GM21447 (cell line): ENCODE results near the gene SYT5.
"Not testable (repeated sequence)": the region's sequence is repeated elsewhere in the genome, so short reads cannot be mapped to it uniquely, and the experiment has no call there.

Experiments used
- ATAC-seq: cut with Tn5 transposase; IDR thresholded peaks from one replicate; pipeline ENCODE4 v1.9.1; 2021; ENCODE audit not compliant: unreplicated experiment

Gene SYT5

GRCh38 chr19:55172318-55172717 lies 7.8 kb downstream of the SYT5 start:
- not testable (repeated sequence) for ATAC-seq

GRCh38 chr19:55171440-55171839 lies 8.6 kb downstream of the SYT5 start:
- ATAC-seq: no peak

DNA sequence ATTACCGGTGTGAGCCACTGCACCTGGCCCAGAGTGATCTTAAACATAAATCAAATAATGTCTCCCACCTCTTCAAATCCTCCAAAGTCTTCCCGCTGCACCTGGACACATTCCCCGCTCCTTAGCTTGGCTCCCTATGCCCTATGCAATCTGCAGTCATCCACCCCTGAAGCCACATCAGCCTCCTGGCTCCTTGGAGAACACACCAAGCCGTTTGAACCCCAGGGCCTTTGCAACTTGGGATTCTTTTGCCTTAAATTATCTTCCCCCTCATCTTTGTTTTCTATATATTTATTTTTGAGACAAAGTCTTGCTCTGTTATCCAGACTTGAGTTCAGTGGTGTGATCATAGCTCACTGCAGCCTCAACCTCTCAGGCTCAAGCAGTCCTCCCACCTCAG lies 11.0 kb downstream of the SYT5 start:
- no peak for ATAC-seq

DNA sequence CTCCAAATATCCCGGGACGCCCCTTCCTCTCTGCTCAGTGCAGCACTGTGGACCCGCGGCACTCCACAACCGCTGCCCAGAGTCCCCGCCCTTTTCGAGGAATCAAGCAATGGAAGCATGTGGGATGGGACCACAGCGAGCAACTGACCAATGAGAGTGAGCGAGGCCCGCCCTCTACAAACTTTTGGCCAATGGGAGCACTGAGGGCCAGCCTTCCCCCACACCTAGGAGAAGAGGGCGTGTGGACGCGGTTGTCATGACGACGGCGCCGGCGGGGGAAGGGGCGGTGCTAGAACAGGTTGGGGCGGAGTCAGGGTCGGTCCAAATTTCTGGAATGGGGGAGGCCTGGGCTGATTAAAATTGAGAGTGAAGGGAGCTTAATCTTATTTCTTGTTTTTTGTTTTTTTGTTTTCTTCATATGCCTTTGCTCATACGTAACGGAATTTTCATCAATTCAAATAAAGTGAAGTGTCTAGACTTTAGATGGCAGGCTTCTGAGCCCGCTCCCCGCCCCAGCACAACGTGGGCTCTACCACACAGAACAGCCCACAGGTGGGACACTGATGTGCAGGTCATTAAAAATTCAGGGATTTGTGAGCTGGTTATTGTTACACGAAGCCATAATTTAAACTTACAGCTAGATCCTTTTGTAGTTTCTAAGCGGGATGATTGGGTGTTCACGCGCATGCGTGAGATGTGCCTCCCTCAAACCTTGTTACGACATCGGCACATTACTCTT lies 13.4 kb downstream of the SYT5 start, which contains the start of gene DNAAF3:
Gene DNAAF3 (minus strand): TSS at position 84 of the 739 bp plus-strand sequence. CDS start 200 bp downstream, outside the sequence.
- peak; percentile 93 for ATAC-seq

DNA sequence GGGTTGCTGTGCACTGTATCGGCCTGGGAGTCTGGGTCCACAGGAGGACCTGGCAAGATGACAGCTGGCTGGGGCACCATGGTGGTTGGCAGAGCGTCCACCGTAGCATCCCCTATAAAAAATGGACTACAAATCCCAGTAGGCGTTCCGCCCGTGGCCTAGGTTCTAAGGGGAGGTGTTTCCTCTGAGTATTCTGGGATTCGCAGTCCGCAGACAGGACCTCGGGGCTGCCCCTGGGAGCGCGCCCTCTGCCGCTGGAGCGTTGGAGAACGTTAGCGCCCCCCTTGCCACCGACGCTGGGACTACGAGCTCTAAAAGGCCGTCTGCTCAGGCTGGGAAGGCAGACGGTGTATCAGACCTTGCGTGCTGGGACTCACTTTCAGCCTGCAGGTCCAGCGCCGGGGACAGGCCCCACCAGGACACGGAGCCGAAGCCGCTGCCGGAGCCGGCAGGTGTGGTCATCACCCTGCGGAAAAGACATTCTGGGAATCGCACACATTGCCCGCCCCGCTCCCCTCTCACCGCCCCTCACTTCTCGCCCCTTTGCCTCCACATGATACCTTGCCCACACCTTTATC lies 14.0 kb downstream of the SYT5 start:
- peak; percentile 19 for ATAC-seq

DNA sequence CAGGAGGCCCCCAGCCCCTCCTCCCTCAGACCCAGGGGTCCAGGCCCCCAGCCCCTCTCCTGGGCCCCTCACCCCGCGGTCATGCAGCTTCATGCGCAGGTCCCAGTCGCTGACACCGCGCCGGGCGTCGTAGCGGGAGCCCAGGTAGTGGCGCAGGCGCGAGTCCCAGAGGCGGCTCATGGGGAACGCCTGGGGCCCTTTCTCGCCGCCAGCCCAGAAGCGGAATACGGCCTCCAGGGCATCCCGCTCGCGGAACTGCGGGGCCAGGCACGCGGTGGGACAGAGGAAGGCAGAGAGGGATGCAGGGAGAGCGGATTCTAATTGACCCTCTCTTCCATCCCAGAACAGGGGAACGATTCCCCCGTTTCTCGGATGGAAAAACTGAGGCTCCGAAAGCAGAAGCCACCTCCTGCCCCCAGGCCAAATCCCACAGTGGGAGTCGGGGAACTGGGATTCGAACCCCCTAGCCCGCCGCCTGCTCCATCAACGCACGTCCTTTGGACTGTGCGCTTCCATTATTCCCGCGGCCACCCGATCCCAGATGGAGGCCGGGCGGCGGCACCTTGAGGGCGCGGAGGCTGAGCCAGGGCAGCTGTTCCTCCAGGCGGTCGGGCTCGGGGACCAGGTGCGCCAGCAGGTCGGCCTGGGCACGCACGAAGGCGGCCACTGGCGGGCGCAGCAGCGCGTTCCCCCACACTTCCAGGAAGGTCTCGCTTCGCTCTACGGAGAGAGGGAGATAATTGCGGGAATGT lies 18.3 kb downstream of the SYT5 start:
- ATAC-seq: no peak

GRCh38 chr19:55160986-55161365 lies 19.1 kb downstream of the SYT5 start:
- ATAC-seq: no peak

GRCh38 chr19:55160128-55160985 lies 19.7 kb downstream of the SYT5 start:
- no peak for ATAC-seq

GRCh38 chr19:55158848-55159749 lies 21.0 kb downstream of the SYT5 start:
- no peak for ATAC-seq

DNA sequence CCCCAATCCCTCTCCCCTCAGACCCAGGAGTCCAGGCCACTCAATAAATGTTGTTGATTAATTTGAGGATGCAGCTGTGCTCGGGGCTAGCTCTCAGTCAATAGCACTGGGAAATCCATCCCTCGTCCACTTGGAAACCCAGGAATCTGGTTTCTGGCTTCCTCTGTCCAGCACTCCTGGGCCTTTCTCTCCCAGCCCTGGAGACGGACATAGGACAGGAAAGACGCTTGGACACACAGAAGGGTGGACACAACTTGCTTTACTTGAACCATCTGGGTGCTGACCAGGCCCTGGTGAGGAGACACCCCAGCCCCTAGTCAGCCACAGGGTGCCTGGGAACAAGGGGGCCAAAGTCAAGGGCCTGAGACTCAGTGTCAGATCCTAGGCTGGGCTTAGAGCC lies 21.7 kb downstream of the SYT5 start:
- ATAC-seq: no peak

GRCh38 chr19:55157064-55157908 lies 22.8 kb downstream of the SYT5 start, which contains the start of gene TNNI3:
TSS of gene TNNI3 (minus strand) at chr19:55157732. CDS start at chr19:55157589, 143 bp downstream.
- ATAC-seq: no peak

DNA sequence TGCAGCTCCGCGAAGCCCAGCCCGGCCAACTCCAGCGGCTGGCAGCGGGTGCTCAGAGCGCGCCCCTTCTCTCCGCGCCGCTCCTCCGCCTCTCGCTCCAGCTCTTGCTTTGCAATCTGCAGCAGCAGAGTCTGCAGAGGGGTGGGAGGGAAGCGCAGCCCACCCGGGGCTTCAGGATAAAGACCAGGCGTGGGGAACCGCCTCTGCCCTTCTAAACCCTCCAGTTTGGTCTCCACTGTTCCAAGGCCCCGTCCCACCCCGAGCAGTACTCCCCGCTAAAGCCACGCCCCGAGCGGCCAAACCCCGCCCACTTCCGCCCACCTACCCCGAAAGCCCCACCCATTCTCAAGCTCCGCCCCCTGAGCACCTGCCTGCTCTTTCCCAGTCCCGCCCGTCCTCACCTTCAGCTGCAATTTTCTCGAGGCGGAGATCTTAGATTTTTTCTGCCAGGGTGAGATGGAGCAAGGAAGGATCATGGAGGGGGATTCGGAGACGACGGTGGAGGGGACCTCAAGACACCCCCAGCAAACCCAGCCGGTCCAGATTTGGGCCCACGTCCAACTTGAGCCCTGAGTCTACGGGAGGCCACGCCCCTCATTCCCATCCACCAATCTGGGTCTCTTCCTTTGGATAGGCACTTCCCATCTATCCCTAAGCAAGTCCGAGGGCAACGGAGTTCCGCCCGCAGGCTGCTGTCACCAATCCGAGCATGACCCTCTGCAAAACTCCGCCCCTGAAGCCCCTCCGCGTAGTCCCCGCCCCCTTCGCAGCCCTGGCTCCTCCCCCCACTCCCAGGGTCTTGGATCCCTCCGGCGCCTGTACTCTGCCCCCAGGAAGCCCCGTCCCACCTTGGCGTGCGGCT lies 23.7 kb downstream of the SYT5 start:
- ATAC-seq: no peak

DNA sequence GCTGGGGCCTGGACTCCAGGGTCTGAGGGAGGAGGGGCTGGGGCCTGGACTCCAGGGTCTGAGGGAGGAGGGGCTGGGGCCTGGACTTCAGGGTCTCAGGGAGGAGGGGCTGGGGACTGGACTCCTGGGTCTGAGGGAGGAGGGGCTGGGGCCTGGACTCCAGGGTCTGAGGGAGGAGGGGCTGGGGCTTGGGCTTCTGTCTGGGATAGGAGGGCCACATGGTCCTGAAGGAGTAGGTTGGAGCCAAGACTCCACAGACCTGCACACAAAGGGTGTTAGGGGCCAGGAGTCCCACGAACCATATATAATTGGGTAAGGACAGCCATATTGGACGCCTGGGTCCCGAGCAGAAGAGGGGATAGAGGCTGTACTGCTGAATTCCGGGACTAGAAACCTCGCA lies 24.3 kb downstream of the SYT5 start:
- not testable (repeated sequence) for ATAC-seq

- no peak for ATAC-seq
These were observed 26.3 kb downstream of the SYT5 start for GRCh38 chr19:55153652-55154264.

- no peak for ATAC-seq
These were observed 28.1 kb downstream of the SYT5 start for GRCh38 chr19:55152017-55152416.

DNA sequence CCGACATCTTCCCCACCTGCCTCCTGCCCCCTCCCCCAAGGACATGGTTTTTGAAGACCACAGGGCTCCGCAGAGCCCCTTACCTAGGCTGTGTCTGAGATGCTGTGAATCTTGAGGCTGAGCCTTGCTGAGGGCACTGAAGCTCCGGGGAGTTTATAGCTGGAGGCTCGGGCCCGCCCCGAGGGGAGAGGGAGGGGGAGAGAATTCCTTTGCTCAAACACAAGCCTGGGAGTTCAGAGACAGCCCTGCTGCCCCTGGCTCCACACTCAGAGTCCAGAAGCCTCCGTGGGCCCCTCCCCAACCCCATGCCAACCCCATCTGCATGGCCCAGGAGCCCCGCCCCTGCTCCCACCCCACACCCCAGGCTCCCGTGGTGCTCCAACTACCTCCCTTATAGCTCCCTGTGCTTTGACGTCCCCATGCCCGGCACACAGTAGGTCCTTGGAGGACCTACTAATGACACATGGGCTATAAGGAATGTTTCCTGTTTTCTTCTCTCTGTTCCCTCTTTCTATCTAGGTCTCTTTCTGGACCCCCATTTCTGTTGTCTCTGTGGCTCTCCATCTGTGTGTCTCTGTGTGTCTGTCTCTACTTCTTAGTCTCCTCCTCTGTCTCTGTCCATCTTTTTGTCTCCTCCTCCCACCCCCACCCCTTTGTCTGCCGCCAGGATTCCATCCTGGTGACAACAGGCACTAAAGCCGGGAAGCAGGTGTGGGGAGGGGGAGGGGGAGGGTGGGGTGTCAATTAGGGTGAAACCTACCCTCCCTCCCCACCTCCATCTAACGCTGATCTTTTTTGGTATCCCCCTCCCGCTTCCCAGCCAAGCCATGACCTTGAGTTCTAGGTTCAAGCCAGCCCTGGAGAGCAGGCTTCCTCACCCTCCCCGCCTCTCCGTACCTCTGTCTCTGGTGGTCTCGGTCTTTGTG lies 30.7 kb downstream of the SYT5 start, which contains the start of gene TNNT1:
Gene TNNT1 (minus strand): TSS at position 129 of the 926 bp plus-strand sequence. CDS start 2,049 bp downstream, outside the sequence.
- no peak for ATAC-seq
